Cardiac fibroblast (primary cell): ENCODE measurements around the gene LRP1B.

Experiments used
- DNase-seq, 2 donors: peaks; one replicate each; pipeline versions ENCODE4 v3.0.0 to v3.0.0-alpha.2; 2010; ENCODE audit warnings: low read depth in 2 of 2
- H3K4me3 ChIP-seq, 2 donors: replicated peaks in 1 of 2; 1 replicate in 1 of 2; 2 replicates in 1 of 2; pipeline ENCODE4 v1.5.1; 2011; ENCODE audit warnings: low read depth in 2 of 2, low read length in 2 of 2, mild to moderate bottlenecking in 2 of 2, moderate library complexity in 1 of 2
- CTCF ChIP-seq: IDR thresholded peaks from one replicate; pipeline ENCODE4 v1.5.1; 2011; ENCODE audit warnings: low read depth, mild to moderate bottlenecking, low read length, inconsistent platforms

LRP1B gene

GRCh38 chr2:142170847-142171246 is 40.0 kb upstream of the LRP1B start:
- no peak for TF ChIP-seq CTCF
- no peak for DNase-seq

GRCh38 chr2:142165790-142166189 is 35.0 kb upstream of the LRP1B start:
- DNase-seq = peak; percentile 53 to 75
- H3K4me3 ChIP-seq = no peak overlapping the region
- TF ChIP-seq CTCF = peak; percentile 38

More at GRCh38 chr2:142170847-142171246, 40.0 kb upstream of the LRP1B start:
- H3K4me3 ChIP-seq = no peak overlapping the region

- no peak for DNase-seq
- no peak overlapping the region for H3K4me3 ChIP-seq
- TF ChIP-seq CTCF = no peak
Observed at GRCh38 chr2:142153601-142154000, 22.8 kb upstream of the LRP1B start.

DNA sequence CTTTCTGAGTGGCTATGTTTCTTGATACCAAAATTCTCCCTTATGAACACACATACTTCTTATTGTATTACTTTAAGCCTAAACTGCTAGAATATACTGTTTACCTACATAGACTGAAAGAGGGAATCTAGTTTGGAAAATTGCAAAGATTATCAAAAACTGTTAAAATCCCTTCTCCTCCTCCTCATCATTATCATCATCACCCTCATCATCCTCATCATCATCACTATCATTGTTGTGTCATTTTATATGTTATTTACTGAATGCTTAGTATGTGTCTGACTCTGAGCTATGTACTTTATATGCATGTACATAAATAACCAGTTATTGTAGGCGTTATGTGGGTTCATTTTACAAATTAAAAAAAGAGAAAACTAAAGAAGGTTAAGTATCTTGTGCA is 19.6 kb upstream of the LRP1B start:
- DNase-seq = no peak
- no peak for TF ChIP-seq CTCF

GRCh38 chr2:142144547-142144946 is 13.7 kb upstream of the LRP1B start:
- no peak for TF ChIP-seq CTCF
- no peak for DNase-seq
- no peak overlapping the region for H3K4me3 ChIP-seq

More for the DNA sequence above, 19.6 kb upstream of the LRP1B start:
- H3K4me3 ChIP-seq = no peak overlapping the region

- TF ChIP-seq CTCF = no peak
- no peak for DNase-seq
Observed at GRCh38 chr2:142142595-142142994, 11.8 kb upstream of the LRP1B start.

GRCh38 chr2:142140434-142140845 is 9.6 kb upstream of the LRP1B start:
- peak; percentile 43 to 45 for DNase-seq
- TF ChIP-seq CTCF = peak; percentile 35
- no peak overlapping the region for H3K4me3 ChIP-seq

More at GRCh38 chr2:142142595-142142994, 11.8 kb upstream of the LRP1B start:
- no peak overlapping the region for H3K4me3 ChIP-seq
